AG04449 (cell line): ENCODE data around the gene RAB1A.
"Not testable (repeated sequence)": the region's sequence is repeated elsewhere in the genome, so short reads cannot be mapped to it uniquely, and the experiment has no call there.

Source experiments
- CTCF ChIA-PET: fragments of 350-600 bp; formaldehyde crosslinking; extraction: SDS; loops from one replicate; lab custom pipeline; 2021; ENCODE audit warnings: antibody characterized with exemption; lab: Yijun Ruan, JAX
- POLR2A ChIA-PET: fragments of 400-600, 350-600 bp; formaldehyde crosslinking; extraction: SDS; loops from one replicate; lab custom pipeline; 2020; ENCODE audit warnings: antibody characterized with exemption, inconsistent platforms; lab: Yijun Ruan, JAX
- DNase-seq: peaks from one replicate; pipeline ENCODE4 v3.0.0-alpha.2; 2010; ENCODE audit warnings: low read depth, low spot score
- H3K4me3 ChIP-seq: 2 replicates; pipeline ENCODE4 v1.5.1; 2011; ENCODE audit warnings: low read depth, mild to moderate bottlenecking, control low read depth, low read length
- TF ChIP-seq, protein P1 (sequence below): IDR thresholded peaks from one replicate; pipeline ENCODE4 v1.5.1; 2011; ENCODE audit warnings: mild to moderate bottlenecking, moderate library complexity, low read length, control low read depth, inconsistent platforms; ENCODE audit not compliant: insufficient read depth; ENCODE audit errors: missing control alignments

Gene RAB1A

GRCh38 chr2:65158557-65158956, 28.7 kb upstream of the RAB1A start:
- DNase-seq, result no peak
- no peak overlapping the region for H3K4me3 ChIP-seq
- POLR2A ChIA-PET, result no interaction called here
- TF ChIP-seq, protein P1, sequence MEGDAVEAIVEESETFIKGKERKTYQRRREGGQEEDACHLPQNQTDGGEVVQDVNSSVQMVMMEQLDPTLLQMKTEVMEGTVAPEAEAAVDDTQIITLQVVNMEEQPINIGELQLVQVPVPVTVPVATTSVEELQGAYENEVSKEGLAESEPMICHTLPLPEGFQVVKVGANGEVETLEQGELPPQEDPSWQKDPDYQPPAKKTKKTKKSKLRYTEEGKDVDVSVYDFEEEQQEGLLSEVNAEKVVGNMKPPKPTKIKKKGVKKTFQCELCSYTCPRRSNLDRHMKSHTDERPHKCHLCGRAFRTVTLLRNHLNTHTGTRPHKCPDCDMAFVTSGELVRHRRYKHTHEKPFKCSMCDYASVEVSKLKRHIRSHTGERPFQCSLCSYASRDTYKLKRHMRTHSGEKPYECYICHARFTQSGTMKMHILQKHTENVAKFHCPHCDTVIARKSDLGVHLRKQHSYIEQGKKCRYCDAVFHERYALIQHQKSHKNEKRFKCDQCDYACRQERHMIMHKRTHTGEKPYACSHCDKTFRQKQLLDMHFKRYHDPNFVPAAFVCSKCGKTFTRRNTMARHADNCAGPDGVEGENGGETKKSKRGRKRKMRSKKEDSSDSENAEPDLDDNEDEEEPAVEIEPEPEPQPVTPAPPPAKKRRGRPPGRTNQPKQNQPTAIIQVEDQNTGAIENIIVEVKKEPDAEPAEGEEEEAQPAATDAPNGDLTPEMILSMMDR, result no peak
- CTCF ChIA-PET, result interaction anchor here (1.5 to 2.1 kb wide), 2 partner anchors 11 to 28 kb away, joined by 3 to 11 read pairs; no protein-coding TSS in a partner anchor

DNA sequence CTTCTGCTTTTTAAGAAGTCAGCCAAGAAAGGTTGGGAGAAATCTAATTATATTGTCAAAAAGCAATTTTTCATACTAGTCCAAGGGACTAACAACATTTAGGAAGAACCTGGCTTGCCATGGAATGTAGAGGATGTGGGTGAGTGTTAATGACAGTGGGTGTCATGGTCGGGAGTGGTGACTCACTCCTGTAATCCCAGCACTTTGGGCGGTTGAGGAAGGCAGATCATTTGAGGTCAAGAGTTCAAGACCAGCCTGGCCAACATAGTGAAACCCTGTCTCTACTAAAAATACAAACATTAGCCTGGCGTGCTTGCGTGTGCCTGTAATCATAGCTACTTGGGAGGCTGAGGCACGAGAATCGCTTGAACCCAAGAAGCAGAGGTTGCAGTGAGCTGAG, 27.9 kb upstream of the RAB1A start:
- H3K4me3 ChIP-seq, DNase-seq, POLR2A ChIA-PET: not testable (repeated sequence)
- CTCF ChIA-PET, result interaction anchor here (0.9 to 2.1 kb wide), 4 partner anchors 11 to 30 kb away, joined by 3 to 11 read pairs (median 3); no protein-coding TSS in a partner anchor

DNA sequence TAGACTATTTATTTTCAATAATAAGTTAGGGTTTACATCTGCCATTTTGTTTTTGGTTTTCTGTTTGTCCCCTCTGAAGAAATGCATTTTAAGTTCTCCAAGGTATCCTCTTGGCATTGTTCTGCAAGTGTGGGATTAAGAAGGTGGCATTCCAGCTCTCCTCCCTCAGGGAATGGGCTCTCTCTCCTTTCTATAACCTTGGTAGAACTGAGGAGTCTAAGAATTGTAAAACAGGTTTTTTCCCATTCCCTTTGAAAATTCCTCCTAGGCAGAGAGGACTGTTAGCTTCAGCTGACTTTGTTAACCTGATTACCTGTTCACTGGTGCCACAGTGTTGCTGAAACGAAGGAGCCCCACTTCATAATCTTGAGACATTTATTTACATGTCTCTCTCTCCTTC, 26.1 kb upstream of the RAB1A start:
- POLR2A ChIA-PET, result no interaction called here
- no peak for DNase-seq
- TF ChIP-seq, protein P1, result no peak
- CTCF ChIA-PET, result interaction anchor here (1.1 to 1.9 kb wide), 2 partner anchors 13 to 31 kb away, joined by 3 to 5 read pairs; no protein-coding TSS in a partner anchor
- no peak overlapping the region for H3K4me3 ChIP-seq

GRCh38 chr2:65153515-65153914, 23.6 kb upstream of the RAB1A start:
- TF ChIP-seq, protein P1, result no peak
- no peak for DNase-seq
- CTCF ChIA-PET, result no interaction called here
- H3K4me3 ChIP-seq, result no peak overlapping the region
- POLR2A ChIA-PET, result no interaction called here

- TF ChIP-seq, protein P1, result no peak
- no peak for DNase-seq
- ChIA-PET CTCF (no interaction called here), POLR2A (interaction anchor here (0.5 to 1.2 kb wide), 2 partner anchors 16 to 62 kb away, joined by 4 read pairs; partner anchors contain the start of gene RAB1A)
- no peak overlapping the region for H3K4me3 ChIP-seq
Observed at GRCh38 chr2:65146078-65146477, 16.2 kb upstream of the RAB1A start.

DNA sequence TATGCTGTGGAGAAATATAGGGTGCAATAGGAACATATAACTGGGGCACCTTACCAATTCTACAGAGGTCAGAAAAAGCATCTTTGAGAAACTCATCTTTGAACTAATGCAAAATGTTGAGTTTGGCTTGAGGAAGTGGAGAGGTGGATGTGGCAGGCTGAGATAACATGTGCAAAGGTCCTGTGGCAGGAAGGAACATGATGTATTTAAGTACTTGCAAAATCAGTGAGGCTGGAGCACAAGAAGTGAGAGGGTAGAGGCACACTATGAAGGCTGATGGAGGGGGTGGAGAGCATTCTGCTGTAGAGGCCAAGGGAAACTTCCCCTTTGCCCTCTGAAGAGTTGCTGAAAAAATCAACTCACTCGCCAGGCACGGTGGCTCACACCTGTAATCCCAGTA, 14.7 kb upstream of the RAB1A start:
- CTCF ChIA-PET, result interaction anchor here (1.0 to 1.1 kb wide), 2 partner anchors 14 to 43 kb away, joined by 3 read pairs; partner anchors contain the start of gene RAB1A
- TF ChIP-seq, protein P1, result no peak
- POLR2A ChIA-PET, result no interaction called here

GRCh38 chr2:65142515-65142914, 12.6 kb upstream of the RAB1A start:
- TF ChIP-seq, protein P1, result no peak
- ChIA-PET POLR2A (no interaction called here), CTCF (interaction anchor here (1.0 to 1.1 kb wide), 2 partner anchors 9 to 78 kb away, joined by 3 read pairs; no protein-coding TSS in a partner anchor)
- no peak for DNase-seq
- no peak overlapping the region for H3K4me3 ChIP-seq

More for the DNA sequence above, 14.7 kb upstream of the RAB1A start:
- H3K4me3 ChIP-seq, result no peak overlapping the region
- DNase-seq, result no peak
